Esophagus muscularis mucosa (tissue), 4 donors: Measurements from ENCODE around the gene PIK3C2G. TPM values are rescaled to one million over a fixed set of nuclear protein-coding genes. Genes with fewer than 3 reads are reported as not detected.

ENCODE experiments used
- DNase-seq: peaks from one replicate; pipeline ENCODE4 v3.0.0-alpha.2; 2017; ENCODE audit errors: extremely low spot score
- H3K27ac ChIP-seq, 4 donors: fragments of 200-600 bp; sonication (generic); replicated peaks in 1 of 4; 1 replicate in 3 of 4; 2 replicates in 1 of 4; pipeline ENCODE4 v1.5.1; 2016 to 2019; ENCODE audit warnings: mild to moderate bottlenecking in 1 of 4
- H3K27me3 ChIP-seq, 4 donors: fragments of 200-600 bp; sonication (generic); one replicate each; pipeline versions ENCODE4 v1.5.1 to v1.6.0; 2016 to 2019
- H3K36me3 ChIP-seq, 4 donors: fragments of 200-600 bp; sonication (generic); one replicate each; pipeline ENCODE4 v1.5.1; 2016 to 2019
- H3K4me1 ChIP-seq, 4 donors: fragments of 200-600 bp; sonication (generic); one replicate each; pipeline ENCODE4 v1.5.1; 2016 to 2019
- H3K4me3 ChIP-seq, 4 donors: fragments of 200-600 bp; sonication (generic); 1 replicate in 2 of 4; 2 replicates in 2 of 4; pipeline ENCODE4 v1.5.1; 2016 to 2019; ENCODE audit warnings: mild to moderate bottlenecking in 4 of 4, moderate library complexity in 1 of 4
- H3K9me3 ChIP-seq, 4 donors: fragments of 200-600 bp; sonication (generic); 1 replicate in 3 of 4; 2 replicates in 1 of 4; pipeline ENCODE4 v1.5.1; 2016 to 2019
- EP300 ChIP-seq: sonication (generic); formaldehyde crosslinking; IDR thresholded peaks from one replicate; pipeline ENCODE4 v1.6.1; 2017; ENCODE audit warnings: antibody characterized with exemption
- POLR2A ChIP-seq: fragments of 450-650 bp; IDR thresholded peaks from one replicate; pipeline ENCODE4 v1.6.1; 2017; ENCODE audit warnings: antibody characterized with exemption, moderate library complexity, mild to moderate bottlenecking, low read depth
- POLR2AphosphoS5 ChIP-seq, 2 donors: sonication (generic); formaldehyde crosslinking; IDR thresholded peaks; one replicate each; pipeline ENCODE4 v1.6.1; 2017; ENCODE audit warnings: antibody characterized with exemption in 2 of 2
- WGBS: methylation state at CpG from one replicate; pipeline ENCODE4 v1.1.5; 2018; 5-methylcytosine and 5-hydroxymethylcytosine counted together
- intact Hi-C: fragments of 100-400 bp; cut with DNase I; formaldehyde crosslinking; loops from one replicate; pipeline ENCODE4 v1.15.1; 2023
- total RNA-seq, 4 donors: library from RNA; depleted of rRNA; stranded (reverse); fragments of >200 nt; gene quantifications; one replicate each; pipeline versions ENCODE4 v1.1.0 to v1.2.1, GENCODE V29; 2016
- TF ChIP-seq, protein P1 (sequence below), 3 experiments: fragments of 200-600 bp in 2 of 3; fragments of 450-650 bp in 1 of 3; sonication (generic) in 2 of 3; IDR thresholded peaks; one replicate each; pipeline ENCODE4 v1.5.1; 2017 to 2019; ENCODE audit warnings: antibody characterized with exemption in 3 of 3, mild to moderate bottlenecking in 2 of 3, moderate library complexity in 1 of 3

PIK3C2G gene
- total RNA-seq, 4 donors from 2014 or later = 0.06 to 1.2 (median 0.61) TPM

DNA sequence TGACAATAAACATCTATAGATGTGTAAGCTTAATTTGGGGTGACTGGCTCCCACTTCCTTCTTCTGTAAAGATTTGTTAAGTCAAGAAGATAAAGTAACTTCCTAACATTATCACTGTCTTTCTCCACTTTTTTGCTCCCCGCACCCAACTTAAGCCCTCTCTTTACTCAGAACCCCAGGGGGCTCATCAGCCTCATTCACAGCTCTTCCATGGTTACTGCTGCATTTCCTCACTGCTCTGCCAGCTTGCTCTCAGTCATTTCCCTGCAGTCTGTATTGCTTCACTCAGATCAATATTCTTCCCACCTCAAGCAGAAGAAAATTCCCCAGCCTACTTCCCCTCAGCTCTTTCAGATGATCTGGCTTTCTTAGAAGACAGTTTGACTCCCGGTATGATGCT lies 102.0 kb downstream of the PIK3C2G start:
- no peaks in the 10 kb centered on the region for H3K27me3 ChIP-seq
- no peak overlapping the region for H3K27ac ChIP-seq
- intact Hi-C loops = no loop called here
- no peaks in the 10 kb centered on the region for H3K4me1 ChIP-seq
- H3K9me3 ChIP-seq = no peaks in the 10 kb centered on the region
- no peak overlapping the region for H3K4me3 ChIP-seq
- 68% methylated on average over 2 of the region's 2 CpGs for WGBS
- DNase-seq = no peak
- TF ChIP-seq, protein P1, sequence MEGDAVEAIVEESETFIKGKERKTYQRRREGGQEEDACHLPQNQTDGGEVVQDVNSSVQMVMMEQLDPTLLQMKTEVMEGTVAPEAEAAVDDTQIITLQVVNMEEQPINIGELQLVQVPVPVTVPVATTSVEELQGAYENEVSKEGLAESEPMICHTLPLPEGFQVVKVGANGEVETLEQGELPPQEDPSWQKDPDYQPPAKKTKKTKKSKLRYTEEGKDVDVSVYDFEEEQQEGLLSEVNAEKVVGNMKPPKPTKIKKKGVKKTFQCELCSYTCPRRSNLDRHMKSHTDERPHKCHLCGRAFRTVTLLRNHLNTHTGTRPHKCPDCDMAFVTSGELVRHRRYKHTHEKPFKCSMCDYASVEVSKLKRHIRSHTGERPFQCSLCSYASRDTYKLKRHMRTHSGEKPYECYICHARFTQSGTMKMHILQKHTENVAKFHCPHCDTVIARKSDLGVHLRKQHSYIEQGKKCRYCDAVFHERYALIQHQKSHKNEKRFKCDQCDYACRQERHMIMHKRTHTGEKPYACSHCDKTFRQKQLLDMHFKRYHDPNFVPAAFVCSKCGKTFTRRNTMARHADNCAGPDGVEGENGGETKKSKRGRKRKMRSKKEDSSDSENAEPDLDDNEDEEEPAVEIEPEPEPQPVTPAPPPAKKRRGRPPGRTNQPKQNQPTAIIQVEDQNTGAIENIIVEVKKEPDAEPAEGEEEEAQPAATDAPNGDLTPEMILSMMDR (IDR thresholded peaks at IDR 0.05) = no peak
- TF ChIP-seq EP300 (no peak), POLR2AphosphoS5 (IDR thresholded peaks at IDR 0.05) (no peak), POLR2A (no peak)
- H3K36me3 ChIP-seq = no peaks in the 10 kb centered on the region

DNA sequence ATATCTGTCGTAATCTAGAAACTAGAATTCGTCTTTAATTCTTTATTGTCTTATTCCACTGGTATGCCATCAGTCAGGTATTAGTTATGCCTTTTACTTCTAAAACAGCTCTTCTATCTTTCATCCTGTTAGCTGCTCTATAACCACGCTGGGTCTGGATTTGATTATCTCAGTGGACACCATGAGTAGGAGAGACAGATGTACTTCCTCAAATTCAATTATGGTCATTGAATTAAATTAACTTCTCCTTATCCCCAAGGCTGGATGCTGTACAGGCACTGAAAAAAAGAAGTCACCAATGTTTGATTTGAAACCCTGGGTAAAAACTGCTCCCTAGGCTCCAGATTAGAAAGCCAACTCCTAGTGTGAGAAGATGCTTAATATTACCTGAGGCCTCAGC lies 107.3 kb downstream of the PIK3C2G start:
- no peak for DNase-seq
- Histone ChIP-seq H3K27me3 (no peaks in the 10 kb centered on the region), H3K9me3 (no peaks in the 10 kb centered on the region), H3K27ac (no peak overlapping the region), H3K36me3 (no peaks in the 10 kb centered on the region), H3K4me1 (no peaks in the 10 kb centered on the region), H3K4me3 (no peak overlapping the region)
- 80% methylated on average over 3 of the region's 3 CpGs for WGBS
- TF ChIP-seq POLR2AphosphoS5 (IDR thresholded peaks at IDR 0.05) (no peak), EP300 (no peak), POLR2A (no peak)
- TF ChIP-seq, protein P1 (IDR thresholded peaks at IDR 0.05) = no peak
- intact Hi-C loops = no loop called here

DNA sequence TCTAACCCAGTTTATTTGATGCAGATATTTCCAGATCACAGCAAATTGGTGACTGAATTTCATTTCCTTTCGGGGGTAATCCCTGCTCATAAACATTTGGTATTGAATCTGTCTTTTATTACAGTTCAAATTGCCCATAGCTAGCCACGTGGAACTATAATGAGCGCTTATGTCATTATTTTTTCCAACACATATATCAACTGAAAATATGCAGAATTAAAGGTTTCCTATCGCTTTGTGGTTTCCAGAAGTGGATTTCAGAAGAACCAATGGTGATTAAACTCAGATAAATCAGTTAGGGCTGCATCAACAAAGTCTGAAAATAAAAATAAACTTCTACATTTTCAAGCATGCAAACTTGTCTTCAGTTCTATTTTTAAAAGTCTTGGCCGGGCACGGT lies 111.9 kb downstream of the PIK3C2G start:
- Histone ChIP-seq H3K27ac (no peak overlapping the region), H3K36me3 (no peaks in the 10 kb centered on the region), H3K27me3 (no peaks in the 10 kb centered on the region), H3K4me1 (no peaks in the 10 kb centered on the region), H3K4me3 (no peak overlapping the region), H3K9me3 (no peaks in the 10 kb centered on the region)
- 64% methylated on average over 6 of the region's 6 CpGs for WGBS
- TF ChIP-seq EP300 = no peak
- no peak for TF ChIP-seq POLR2A
- TF ChIP-seq POLR2AphosphoS5 (IDR thresholded peaks at IDR 0.05) = no peak
- TF ChIP-seq, protein P1 (IDR thresholded peaks at IDR 0.05) = no peak
- DNase-seq = no peak
- intact Hi-C loops = no loop called here

DNA sequence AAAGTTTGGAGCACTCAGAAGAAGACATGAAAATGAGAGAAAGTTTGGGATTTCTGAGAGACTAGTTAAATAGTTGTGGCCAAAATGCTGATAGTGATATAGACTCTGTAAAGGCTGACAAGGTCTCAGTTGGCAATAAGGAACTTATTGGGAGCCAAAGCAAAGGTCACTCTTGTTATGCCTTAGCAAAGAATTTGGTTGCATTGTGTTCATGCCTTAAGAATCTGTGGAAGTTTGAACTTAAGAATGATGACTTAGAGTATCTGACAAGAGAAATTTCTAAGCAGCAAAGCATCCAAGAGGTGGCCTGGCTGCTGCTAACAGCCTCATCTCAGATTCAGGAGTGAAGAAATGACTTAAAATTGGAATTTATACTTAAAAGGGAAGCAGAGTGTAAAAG lies 113.8 kb downstream of the PIK3C2G start:
- intact Hi-C loops = no loop called here
- no peak overlapping the region for H3K4me3 ChIP-seq
- no peaks in the 10 kb centered on the region for H3K27me3 ChIP-seq
- H3K9me3 ChIP-seq = no peaks in the 10 kb centered on the region
- no peaks in the 10 kb centered on the region for H3K4me1 ChIP-seq
- TF ChIP-seq POLR2AphosphoS5 (IDR thresholded peaks at IDR 0.05) (no peak), EP300 (no peak), POLR2A (no peak)
- TF ChIP-seq, protein P1 (IDR thresholded peaks at IDR 0.05) = no peak
- DNase-seq = no peak
- no peaks in the 10 kb centered on the region for H3K36me3 ChIP-seq
- no peak overlapping the region for H3K27ac ChIP-seq

DNA sequence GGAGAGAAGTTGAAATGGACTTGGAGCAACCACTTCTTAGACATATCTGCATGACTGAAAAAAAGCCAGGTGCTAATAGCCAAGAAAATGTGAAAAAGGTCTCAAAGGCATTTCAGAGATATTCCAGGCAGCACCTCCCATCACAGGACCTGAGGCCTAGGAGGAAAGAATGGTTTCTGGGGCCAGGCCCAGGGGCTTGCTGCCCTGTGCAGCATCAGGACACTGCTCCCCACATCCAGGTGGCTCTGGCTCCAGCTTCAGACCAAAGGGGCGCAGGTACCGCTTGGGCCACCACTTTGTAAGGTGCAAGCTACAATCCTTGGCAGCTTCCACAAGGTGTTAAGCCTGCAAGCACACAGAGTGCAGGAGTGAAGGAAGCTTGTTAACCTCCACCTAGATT lies 114.3 kb downstream of the PIK3C2G start:
- 70% methylated on average over 2 of the region's 2 CpGs for WGBS
- TF ChIP-seq POLR2AphosphoS5 (IDR thresholded peaks at IDR 0.05) = no peak
- TF ChIP-seq POLR2A = no peak
- TF ChIP-seq, protein P1 (IDR thresholded peaks at IDR 0.05) = no peak
- TF ChIP-seq EP300 = no peak
- Histone ChIP-seq H3K4me1 (no peaks in the 10 kb centered on the region), H3K36me3 (no peaks in the 10 kb centered on the region), H3K27ac (no peak overlapping the region), H3K4me3 (no peak overlapping the region), H3K9me3 (no peaks in the 10 kb centered on the region), H3K27me3 (no peaks in the 10 kb centered on the region)
- no peak for DNase-seq
- intact Hi-C loops = no loop called here
